NCI-H1436 (cell line): Measurements from ENCODE around the gene PPP2R5C.
A peak's percentile ranks its signal among the peaks of the same experiment; 100 is the strongest.
"Not testable (repeated sequence)": the region's sequence is repeated elsewhere in the genome, so short reads cannot be mapped to it uniquely, and the experiment has no call there.

ENCODE experiments used
- DNase-seq: peaks from one replicate; lab custom pipeline; 2025; lab: John Stamatoyannopoulos, UW

PPP2R5C gene

DNA sequence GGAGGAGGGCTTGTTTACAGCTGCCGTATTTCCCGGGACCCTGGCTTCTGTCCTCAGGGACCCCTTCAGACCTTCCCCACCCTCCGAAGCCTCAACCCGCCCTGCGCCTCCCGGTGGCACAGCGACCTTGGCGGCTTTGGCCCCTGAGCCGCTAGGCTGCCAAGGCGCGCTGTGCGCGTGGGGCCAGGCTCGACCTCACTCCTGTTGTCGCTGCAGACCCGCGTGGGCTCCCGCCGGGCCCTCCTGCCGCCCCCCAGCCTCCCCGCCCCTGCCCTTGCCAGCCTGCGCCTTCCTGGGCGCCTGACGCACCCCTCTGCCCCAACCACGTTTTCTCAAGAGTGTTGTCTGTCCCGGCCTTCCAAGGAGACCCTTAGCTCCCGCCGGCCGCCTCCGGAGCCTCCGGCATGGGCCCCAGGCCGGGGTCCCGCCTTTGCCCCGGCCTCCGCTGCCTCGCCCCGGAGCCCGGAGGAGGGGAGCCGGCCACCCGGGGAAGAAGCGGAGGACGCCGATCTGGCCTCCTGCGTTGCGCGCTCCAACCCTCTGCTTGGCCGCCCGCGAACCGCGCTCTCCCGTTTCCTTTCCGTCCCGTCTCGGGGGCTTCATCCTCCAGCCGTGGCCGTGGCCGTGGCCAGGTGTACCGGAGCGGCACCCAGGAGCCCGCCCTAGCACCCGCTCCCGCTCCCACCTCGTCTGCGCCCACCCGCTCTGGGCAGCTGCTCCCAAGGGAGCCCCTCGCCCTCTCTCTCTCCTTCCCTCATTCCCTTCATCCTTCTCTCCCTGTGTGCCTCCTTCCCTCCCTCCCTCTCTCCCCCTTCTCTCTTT, 19.9 kb downstream of the PPP2R5C start:
- DNase-seq: no peak

DNA sequence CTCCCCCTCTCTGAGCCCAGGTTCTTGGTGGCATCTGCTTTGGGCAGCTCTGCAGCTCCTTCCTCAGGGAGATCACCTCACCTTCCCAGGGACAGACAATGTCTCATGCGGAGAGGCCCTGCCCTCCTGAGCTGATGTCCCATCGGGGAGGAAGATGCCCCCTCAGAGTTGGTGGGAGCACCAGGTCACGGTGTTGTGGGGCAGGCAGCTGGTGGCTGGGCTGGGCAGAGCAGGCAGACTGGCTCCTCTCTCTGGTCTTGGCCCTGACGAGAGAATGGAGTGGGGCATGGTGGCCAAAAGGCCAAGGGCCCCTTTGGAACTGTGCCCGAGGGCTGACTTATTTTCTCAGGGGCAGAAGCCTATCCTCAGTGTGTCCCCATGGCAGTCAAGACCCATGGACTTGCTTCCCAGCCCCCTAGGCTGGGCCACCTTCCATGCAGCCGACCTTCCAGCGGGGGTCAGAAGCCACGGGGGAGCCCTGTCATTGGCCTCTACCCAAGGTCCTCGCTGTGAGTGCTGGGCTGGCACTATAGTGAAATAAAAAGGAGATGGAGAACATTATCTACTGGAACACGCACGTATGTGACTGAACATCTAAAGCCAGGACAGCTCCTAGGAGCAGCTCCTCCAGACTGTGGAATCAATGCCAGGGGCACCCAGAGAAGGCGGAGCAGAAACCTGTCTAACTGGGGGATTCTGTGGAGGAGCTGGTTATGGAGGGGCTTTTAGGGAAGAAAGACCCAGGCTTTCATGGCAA, 21.9 kb downstream of the PPP2R5C start:
- DNase-seq: no peak

DNA sequence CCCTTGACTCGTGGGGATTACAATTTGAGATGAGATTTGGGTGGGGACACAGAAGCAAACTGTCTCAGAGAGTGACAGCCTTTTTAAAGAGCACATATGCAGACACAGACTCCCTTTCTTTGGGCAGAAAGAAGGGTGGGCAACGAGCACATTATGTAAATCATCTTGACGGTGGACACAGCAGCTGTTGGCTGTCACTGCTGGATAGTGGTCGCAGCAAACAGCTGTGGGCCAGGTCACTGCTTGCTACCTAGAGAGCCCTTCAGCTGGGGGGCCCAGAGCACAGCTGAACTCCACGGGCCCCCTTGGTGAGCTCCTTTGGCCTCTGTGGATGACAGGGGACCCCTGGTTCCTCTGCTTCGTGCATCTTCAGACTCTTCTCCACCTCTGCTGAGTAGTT, 23.1 kb downstream of the PPP2R5C start:
- DNase-seq: no peak

DNA sequence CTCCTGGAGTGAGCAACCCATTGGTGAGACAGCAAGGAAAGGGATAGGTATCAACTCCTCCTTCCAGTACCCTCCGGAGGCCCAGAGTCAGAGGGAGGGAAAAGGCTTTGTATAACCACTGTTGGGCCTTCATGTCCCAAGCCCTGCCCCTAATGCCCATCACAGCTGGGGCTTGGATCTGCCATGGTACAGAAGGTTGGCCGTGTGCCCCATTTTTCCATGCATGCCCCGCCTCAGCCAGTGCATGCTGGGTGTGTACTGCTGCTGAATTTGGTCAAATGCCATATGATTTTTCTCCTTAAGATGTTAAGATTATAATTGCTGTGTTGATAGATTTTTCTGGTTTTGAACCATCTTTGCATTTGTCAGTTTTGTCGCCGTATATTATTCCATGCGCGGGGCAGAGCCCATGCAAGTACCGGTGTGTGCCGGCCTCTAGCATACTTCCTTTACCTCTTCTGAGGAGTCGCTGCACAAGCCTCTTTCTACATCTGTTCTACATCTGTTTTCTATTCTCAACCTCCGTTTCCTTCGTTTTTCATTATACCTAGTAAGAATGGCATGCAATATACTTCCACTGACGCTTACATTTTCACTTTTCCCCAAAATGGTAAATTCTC, 26.6 kb downstream of the PPP2R5C start:
- DNase-seq: no peak

DNA sequence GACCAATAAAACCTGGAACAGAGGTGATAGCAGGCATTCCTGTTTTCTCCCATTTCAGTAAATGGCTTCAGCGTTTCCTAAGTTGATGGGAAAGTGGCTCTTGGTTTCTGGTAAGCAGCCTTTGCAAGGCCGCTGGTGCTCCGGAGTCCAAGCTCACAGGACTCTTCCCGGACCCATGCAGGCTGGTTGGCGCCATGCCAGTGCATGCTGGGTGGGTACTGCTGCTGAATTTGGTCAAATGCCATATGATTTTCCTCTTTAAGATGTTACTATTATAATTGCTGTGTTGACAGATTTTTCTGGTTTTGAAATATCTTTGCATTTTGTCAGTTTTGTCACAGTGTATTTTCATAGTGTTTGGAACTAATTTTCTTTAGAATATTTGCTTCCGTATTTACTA, 27.7 kb downstream of the PPP2R5C start:
- no peak for DNase-seq

DNA sequence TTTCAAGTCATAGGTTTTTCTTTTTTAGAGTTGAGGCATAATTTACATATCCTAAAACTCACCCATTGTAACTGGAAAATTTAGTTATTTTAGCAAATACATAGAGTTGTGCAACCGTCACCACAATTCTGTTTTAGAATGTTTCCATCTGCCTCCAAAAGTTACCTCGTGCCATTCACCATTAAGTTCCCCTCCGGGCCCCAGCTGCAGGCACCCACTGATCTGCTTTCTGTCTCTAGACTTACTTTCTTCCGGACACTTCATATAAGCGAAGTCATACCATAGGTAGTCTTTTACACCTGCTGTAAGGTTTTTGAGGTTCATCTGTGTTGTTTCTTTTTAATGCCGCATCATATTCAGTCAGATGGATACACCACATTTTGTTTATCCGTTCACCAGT, 28.7 kb downstream of the PPP2R5C start:
- DNase-seq: no peak

DNA sequence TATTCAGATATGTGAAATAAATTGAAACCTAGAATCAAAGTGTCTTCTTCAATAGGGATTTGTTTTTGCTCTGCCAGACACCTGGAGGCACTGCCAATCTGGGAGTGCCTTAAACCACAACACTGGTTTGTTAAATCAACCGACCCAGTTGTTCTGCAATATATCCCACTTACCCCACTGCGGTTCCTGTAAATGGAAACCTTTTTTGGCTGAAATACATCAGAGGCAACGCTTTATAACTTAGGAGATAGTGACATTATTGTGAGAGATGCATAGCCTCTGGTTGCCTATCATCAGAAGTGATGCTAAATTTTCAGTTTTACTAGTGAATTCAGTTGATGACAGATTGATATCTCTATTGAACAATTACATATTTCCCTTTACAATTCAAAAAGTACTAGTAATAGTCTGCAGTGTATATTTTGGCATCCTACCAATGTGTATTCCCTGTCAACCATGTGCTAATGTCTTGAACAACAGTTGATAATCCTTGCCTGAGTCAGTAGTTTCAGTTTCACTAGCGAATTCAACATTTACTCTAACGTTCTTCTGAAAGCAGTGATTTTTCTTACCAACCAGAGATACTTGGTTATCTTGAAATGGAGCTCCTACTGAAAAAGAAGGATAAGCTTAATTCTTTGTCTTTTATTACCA, 30.5 kb downstream of the PPP2R5C start:
- DNase-seq: no peak

DNA sequence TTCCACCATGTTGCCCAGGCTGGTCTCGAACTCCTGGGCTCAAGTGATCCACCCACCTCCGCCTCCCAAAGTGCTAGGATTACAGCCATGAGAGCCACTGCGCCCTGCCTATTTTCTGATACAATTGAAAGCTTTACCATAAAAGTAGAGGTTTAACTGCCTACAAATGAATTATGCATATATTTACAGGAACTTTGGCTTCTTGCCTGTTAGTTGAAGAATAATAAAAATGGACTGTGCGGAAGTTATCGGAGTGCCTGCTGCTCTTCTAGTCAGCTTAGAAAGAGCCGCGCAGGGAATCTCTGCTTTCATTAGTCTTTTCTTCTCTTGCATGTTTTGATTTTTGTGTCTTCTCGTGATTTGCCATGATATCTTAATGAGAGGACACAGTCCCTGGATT, 34.5 kb downstream of the PPP2R5C start:
- no peak for DNase-seq

DNA sequence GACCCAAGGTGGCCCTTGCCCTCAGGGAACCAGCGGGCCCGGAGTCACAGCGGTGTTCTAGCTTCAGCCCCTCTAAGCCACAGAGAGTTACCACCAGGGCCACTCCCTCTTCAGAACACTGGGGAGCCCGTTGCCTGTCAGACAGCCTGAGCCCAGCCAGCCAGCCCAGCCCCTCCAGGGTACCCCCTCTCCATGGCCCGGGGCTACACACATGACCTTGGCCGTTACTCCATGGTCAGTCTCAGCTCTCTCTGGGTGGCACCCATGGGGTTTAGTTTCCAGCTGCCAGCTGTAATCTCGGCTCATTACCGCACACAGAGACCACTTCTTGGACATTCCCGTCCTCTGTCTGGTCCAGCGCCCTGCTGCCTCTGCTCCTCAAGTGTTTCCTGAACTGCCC, 35.0 kb downstream of the PPP2R5C start:
- DNase-seq: no peak

DNA sequence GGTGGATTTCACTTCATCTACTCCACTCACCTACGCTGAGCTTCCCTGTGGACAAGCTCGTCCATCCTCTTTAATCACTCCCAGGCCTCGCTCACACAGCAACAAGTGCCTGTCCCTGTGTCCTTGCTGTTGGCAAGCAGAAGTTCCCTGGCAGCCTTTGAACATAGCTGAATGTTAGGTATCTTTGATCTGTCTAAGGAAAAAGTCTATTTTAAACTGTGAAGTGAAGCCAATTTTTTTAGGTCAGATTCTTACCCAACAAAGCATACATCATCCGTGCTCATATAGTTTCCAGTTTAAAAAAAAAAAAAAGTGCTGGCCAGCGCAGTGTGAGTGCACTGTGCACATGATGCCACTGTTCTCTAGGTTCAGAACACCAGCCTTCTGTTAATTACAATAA, 36.3 kb downstream of the PPP2R5C start:
- no peak for DNase-seq

DNA sequence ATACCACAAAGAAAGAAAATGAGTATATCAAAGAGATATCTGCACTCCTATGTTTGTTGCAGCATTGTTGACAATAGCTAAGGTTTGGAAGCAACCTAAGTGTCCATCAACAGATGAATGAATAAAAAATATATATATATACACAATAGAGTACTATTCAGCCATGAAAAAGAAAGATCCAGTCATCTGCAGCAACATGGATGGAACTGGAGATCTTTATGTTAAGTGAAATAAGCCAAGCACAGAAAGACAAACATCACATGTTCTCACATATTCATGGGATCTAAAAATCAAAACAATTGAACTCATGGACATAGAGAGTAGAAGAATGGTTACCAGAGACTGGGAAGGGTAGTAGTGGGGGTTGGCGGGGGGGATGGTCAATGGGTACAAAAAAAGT, 42.9 kb downstream of the PPP2R5C start:
- not testable (repeated sequence) for DNase-seq

DNA sequence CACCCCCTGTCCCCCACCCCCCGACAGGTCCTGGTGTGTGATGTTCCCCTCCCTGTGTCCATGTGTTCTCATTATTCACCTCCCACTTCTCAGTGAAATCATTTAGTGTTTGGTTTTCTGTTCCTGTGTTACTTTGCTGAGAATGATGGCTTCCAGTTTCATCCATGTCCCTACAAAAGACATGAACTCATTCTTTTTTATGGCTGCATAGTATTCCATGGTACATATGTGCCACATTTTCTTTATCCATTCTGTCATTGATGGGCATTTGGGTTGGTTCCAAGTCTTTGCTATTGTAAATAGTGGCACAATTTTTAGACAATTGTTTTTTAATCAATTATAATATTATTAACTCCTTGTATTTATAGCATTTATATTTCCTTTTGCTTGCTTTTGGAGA, 44.7 kb downstream of the PPP2R5C start:
- not testable (repeated sequence) for DNase-seq

DNA sequence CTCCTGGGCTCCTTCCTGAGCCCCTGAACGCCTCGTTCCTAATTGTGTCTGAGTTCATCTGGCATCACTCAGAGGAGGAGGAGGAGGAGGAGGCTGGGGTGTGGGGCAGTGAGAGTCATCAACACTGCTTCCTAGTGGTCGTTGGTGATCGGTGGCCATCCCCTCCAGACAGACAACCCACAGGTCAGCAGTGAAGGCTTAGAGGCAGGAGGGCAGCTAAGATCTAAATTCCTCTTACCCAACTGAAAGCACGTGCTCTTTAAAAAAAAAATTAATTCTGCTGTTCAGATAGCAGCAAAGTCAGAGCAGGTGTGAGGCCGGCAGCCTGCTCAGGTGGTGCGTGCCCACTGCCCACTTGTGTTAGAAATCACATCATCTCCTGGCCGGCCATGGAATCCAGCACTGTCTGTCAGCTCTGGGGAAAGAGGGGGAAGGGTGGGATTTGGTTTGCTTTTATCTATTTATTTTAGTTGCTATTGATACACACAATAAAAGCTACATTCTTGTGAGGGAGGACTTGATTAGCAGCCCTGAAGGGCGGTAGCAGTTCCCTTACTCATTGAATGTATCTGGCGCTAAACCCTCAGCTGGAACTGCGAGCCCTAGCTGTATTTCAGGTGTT, 46.6 kb downstream of the PPP2R5C start:
- DNase-seq: no peak

DNA sequence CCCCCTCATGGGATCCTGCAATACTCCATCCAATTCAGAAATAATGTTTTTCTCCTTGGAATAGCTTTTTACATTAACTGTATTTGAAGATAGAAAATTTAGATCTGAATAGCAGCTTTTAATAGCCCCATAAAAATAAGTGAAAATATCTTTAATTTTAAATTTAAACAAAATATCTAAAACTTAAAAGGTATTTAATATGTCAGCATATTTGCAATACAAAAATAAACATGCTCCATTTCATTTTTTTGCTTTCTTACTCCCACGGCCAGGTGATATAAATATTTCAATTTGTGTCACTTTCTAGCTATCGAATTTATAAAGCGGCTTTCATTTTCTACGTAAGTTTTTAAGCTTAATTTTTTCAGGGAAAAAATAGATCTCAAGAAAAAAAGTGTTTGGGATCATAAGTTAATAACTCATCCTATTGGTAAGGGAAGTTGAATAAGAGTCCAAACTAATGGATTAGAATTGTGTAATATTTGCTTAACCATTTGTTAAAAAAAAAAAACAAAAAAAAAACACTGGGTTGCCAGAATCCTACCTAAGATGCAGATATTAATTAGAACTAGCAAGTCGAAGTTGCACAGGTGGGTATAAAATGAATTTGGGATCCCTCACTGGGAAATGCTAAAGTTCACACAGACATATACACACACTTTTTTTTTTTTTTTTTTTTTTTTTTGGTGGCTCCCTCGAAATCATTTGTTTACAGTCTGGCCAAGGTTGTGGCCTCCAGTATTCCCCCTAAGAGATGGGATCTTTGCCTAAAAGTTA, 47.6 kb downstream of the PPP2R5C start:
- no peak for DNase-seq

DNA sequence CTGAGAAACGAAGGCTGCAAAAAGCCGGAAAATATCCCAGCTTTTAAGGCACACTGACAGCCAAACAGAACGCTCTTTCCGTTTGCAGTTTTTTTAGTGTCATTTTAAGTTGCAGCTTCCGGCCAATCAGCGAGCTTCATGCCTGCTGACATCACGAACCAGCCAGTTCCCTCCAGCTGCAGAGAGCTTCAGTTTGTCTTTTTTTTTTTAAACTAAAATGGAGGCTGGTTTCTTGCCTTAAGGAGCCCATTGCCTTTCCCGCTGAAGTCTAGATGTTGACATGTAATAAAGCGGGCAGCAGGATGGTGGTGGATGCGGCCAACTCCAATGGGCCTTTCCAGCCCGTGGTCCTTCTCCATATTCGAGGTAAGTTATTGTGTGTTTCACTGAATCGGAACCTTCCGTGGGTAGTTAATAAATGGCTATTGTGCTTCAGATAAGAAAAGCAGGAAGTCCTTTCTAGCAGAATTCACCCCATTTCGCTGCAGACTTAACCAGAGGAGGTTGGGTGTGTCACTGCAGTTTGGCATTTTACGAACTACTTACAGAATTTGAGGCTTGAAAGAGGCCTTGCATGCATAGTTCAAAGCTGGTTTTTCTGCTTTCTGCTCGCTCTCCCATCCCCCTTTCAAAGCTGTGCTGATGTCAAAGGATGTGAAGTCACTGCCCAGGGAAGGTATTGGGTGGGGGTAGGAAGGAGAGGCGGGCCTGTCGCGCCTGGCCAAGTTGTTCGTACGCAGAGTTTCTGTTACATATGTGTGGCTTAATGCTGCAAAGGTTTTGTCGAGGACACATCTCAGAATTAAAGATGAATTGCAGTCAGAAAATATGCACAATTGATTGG, 48.4 kb downstream of the PPP2R5C start:
- peak; percentile 87 for DNase-seq

DNA sequence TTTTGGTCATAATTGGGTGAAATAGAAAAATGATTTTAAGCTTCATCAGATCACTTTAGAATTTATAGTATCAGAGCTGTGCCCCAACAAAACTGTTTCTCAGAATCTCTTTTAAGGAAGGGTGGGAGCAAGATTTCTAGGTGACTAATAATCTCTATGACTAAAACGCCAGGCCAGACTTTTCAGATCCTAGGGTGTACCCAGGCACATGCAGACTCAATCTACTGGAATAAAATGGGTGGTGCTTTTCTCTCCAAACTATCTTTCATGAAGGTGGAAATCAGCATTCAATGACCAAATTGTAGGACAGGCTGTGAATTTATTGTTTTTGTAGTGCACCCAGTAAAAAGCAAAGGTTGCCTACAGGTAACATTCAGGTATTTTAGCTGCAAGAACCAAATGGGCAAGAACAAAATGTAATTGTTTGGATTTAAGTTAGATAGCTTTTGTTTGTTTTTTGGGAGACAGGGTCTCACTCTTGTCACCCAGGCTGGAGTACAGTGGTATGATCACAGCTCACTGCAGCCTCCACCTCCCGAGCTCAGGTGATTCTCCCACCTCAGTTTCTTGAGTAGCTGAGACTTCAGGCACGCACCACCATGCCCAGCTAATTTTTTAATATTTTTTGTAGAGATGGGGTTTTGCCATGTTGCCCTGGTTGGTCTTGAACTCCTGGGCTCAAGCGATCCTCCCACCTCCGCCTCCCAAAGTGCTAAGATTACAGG, 49.5 kb downstream of the PPP2R5C start:
- no peak for DNase-seq

DNA sequence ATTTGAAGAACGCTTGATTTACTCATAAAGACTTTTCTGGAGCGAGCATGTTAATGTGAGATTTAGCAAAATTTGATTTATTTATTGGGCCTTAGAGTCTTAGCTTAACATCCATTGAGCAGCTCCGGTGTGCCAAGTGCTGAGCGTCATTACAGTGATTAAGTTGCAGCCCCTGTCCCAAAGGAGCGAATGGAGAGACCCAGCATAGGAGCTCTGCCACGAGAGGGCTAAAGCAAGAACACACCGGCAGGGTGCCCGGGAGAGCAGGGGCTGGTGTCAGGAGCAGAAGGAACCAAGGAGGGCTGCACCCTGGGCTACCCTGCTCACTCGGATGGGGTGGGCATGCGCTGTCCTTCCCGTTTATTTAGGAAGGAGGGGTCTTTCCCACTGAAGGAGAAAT, 50.6 kb downstream of the PPP2R5C start:
- no peak for DNase-seq

DNA sequence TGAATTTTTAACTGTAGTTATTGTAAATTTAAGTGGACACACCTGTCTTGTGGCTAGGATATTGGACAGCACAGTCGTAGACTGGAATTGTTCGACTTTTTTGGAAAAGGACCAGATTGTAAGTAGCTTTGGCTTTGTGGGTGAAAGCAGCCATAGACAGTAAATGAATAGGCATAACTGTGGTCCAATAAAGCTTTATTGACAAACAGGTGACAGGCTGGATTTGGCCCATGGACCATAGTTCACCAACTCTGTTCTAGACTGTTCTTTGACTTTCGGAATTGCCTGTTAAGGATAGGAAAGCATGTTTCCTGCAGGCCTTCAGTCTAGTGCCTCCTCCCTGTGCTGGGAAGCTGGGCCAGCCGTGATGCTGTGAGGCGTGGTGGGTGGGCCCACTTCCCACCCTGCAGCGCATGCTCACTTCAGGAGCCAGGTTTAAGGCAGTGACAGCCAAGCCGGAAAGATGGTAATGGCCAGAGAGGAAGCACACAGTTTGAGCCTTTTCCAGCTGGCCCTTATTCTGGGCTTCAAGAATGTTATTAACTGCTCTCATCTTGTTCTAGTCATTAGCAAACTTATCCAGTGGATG, 51.8 kb downstream of the PPP2R5C start:
- DNase-seq: no peak

DNA sequence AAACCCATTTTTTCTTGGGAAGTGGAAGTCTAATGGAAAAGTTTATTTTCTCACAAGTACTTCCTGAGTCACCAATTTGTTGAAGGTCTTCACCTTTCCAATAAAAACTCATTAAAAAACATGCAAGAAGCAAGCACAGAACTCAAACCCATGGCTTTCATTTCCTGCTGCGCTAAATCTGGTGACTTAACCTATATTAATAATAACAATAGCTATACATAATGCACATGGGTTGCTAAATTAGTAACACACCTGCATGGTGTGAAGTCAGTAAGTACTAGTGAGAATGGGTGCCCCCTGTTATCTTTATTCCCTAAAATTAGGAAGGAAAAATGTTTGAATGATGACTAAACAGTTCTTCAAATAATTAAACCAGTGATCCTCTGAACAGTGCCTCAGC, 52.3 kb downstream of the PPP2R5C start:
- DNase-seq: no peak
